Ovary (tissue), 9 donors: ENCODE data around the gene FADS2. TPM values are rescaled to one million over a fixed set of nuclear protein-coding genes. Genes with fewer than 3 reads are reported as not detected.

Source experiments
- DNase-seq, 5 donors: peaks; one replicate each; pipeline ENCODE4 v3.0.0-alpha.2; 2019 to 2020
- H3K27ac ChIP-seq, 2 donors: fragments of 200-600 bp; one replicate each; pipeline versions ENCODE4 v1.5.1 to v1.8.0; 2019 to 2022
- H3K27me3 ChIP-seq: fragments of 200-600 bp; one replicate; pipeline ENCODE4 v1.8.0; 2022
- H3K36me3 ChIP-seq: fragments of 200-600 bp; sonication (generic); one replicate; pipeline ENCODE4 v1.5.1; 2019
- H3K4me1 ChIP-seq: one replicate; pipeline ENCODE4 v1.8.1; 2013; ENCODE audit warnings: mild to moderate bottlenecking, moderate library complexity; ENCODE audit not compliant: insufficient read depth
- H3K4me3 ChIP-seq: fragments of 200-600 bp; sonication (generic); one replicate; pipeline ENCODE4 v1.5.1; 2017
- H3K9me3 ChIP-seq, 2 donors: fragments of 200-600 bp in 1 of 2; sonication (generic) in 1 of 2; one replicate each; pipeline versions ENCODE4 v1.5.1 to v1.8.1; 2013 to 2019; ENCODE audit warnings: mild to moderate bottlenecking in 1 of 2, moderate library complexity in 1 of 2
- CTCF ChIP-seq, 3 donors: fragments of 450-650 bp in 2 of 3; fragments of 200-600 bp in 1 of 3; IDR thresholded peaks; one replicate each; pipeline versions ENCODE4 v1.5.1 to v1.8.0; 2016 to 2022; ENCODE audit warnings: antibody characterized with exemption in 3 of 3, mild to moderate bottlenecking in 1 of 3
- EP300 ChIP-seq: sonication (generic); formaldehyde crosslinking; IDR thresholded peaks from one replicate; pipeline ENCODE4 v1.6.1; 2017; ENCODE audit warnings: antibody characterized with exemption
- POLR2A ChIP-seq: fragments of 450-650 bp; IDR thresholded peaks from one replicate; pipeline ENCODE4 v1.6.1; 2017; ENCODE audit warnings: antibody characterized with exemption, mild to moderate bottlenecking, moderate library complexity
- WGBS, 3 donors: extraction: QIAGEN DNeasy Blood & Tissue Kit in 1 of 3; methylation state at CpG; one replicate each; pipeline versions ENCODE4 v1.1.5 to v1.1.7; 2013 to 2017; 5-methylcytosine and 5-hydroxymethylcytosine counted together
- intact Hi-C, 4 donors: fragments of 100-400 bp; cut with DNase I; formaldehyde crosslinking; loops; one replicate each; pipeline versions ENCODE4 v1.11.0 to v1.15.1; 2022 to 2023
- polyA plus RNA-seq, 2 donors: library from polyadenylated mRNA; stranded (reverse); fragments of 200-250 nt in 1 of 2; fragments of 350-450 nt in 1 of 2; fragmentation: Illumina TruSeq in 1 of 2; extraction: RNeasy Lipid Tissue Mini Kit (QIAGEN cat#74804) in 1 of 2; gene quantifications; one replicate each; pipeline ENCODE4 v1.2.3, GENCODE V29; 2013 to 2014
- total RNA-seq, 7 donors: library from RNA; depleted of rRNA in 2 of 7; stranded (reverse); fragments of >200 nt in 2 of 7; fragmentation: NEBNext Ultra II Directional in 3 of 7; extraction: Animal tissue kit (Norgen Biotek cat#: 25700) in 3 of 7; gene quantifications; one replicate each; pipeline versions ENCODE4 v1.1.0 to v1.2.4, GENCODE V29; 2016 to 2023
- donor health status: DM: no; HTN: no; CAD: no; lungs with moderate emphysema.
- donor health status: DM: no; HTN: no; CAD: no.
- donor health status: Bipolar disorder and iron deficiency.
- donor health status: DM: yes; HTN: yes; CAD: no.
- donor health status: DM: no; HTN: no; CAD: no.
- donor health status: DM: yes; HTN: yes; CAD: no.

Gene FADS2
- total and polyA plus RNA-seq, 9 donors, result 6.3 to 298 (median 26.2) TPM

- Histone ChIP-seq H3K27me3 (no peaks in the 10 kb centered on the region), H3K9me3 (no peaks in the 10 kb centered on the region), H3K27ac (no peak overlapping the region), H3K36me3 (no peaks in the 10 kb centered on the region), H3K4me3 (no peak overlapping the region), H3K4me1 (peaks cover 4% of the 10 kb centered on the region)
- intact Hi-C loops, result loop anchor here in 3 of 4 donors (5.0 to 10.0 kb wide), 3 partner anchors 70 to 437 kb away; no protein-coding TSS in a partner anchor
- no peak for DNase-seq
- no peak for TF ChIP-seq POLR2A
- no peak for TF ChIP-seq CTCF (IDR thresholded peaks at IDR 0.05)
- TF ChIP-seq EP300, result no peak
- 75 to 88% (median 85%) methylated on average over 3 of the region's 3 CpGs for WGBS, 3 donors
Measured at GRCh38 chr11:61874853-61875252, 46.8 kb downstream of the FADS2 start.

GRCh38 chr11:61875698-61876097, 47.6 kb downstream of the FADS2 start:
- Histone ChIP-seq H3K27ac (no peak overlapping the region), H3K9me3 (no peaks in the 10 kb centered on the region), H3K4me3 (no peak overlapping the region), H3K4me1 (peaks cover 4% of the 10 kb centered on the region), H3K36me3 (no peaks in the 10 kb centered on the region), H3K27me3 (no peaks in the 10 kb centered on the region)
- 94 to 96% (median 96%) methylated on average over 14 of the region's 14 CpGs for WGBS, 3 donors
- no peak for DNase-seq
- TF ChIP-seq POLR2A, result no peak
- no peak for TF ChIP-seq CTCF (IDR thresholded peaks at IDR 0.05)
- intact Hi-C loops, result loop anchor here in 2 of 4 donors (10.0 kb wide), 2 partner anchors 71 to 199 kb away; no protein-coding TSS in a partner anchor

GRCh38 chr11:61879152-61879551, 51.1 kb downstream of the FADS2 start:
- no peak for TF ChIP-seq EP300
- TF ChIP-seq POLR2A, result no peak
- TF ChIP-seq CTCF (IDR thresholded peaks at IDR 0.05), result no peak
- Histone ChIP-seq H3K27me3 (no peaks in the 10 kb centered on the region), H3K36me3 (no peaks in the 10 kb centered on the region), H3K4me1 (no peaks in the 10 kb centered on the region), H3K9me3 (no peaks in the 10 kb centered on the region), H3K4me3 (no peak overlapping the region), H3K27ac (no peak overlapping the region)
- intact Hi-C loops, result loop anchor here in 2 of 4 donors (10.0 kb wide), 2 partner anchors 74 to 196 kb away; no protein-coding TSS in a partner anchor
- 89 to 94% (median 92%) methylated on average over 7 of the region's 7 CpGs for WGBS, 3 donors
- DNase-seq, result no peak

- TF ChIP-seq POLR2A (no peak), CTCF (IDR thresholded peaks at IDR 0.05) (no peak), EP300 (no peak)
- no peaks in the 10 kb centered on the region for H3K36me3 ChIP-seq
- H3K4me1 ChIP-seq, result no peaks in the 10 kb centered on the region
- H3K4me3 ChIP-seq, result no peak overlapping the region
- no peak overlapping the region for H3K27ac ChIP-seq
- no peaks in the 10 kb centered on the region for H3K9me3 ChIP-seq
- no peak for DNase-seq
- H3K27me3 ChIP-seq, result no peaks in the 10 kb centered on the region
- intact Hi-C loops, result no loop called here
- WGBS, 3 donors, result 89 to 94% (median 91%) methylated on average over 11 of the region's 11 CpGs
Measured at GRCh38 chr11:61880031-61880430, 51.9 kb downstream of the FADS2 start.
